Activated naive CD4-positive, alpha-beta T cell (primary cell): ENCODE data around the gene WFS1.

Source experiments
- DNase-seq, 4 experiments: peaks; one replicate each; lab custom pipeline; 2025; lab: John Stamatoyannopoulos, UW

The WFS1 gene, protein sequence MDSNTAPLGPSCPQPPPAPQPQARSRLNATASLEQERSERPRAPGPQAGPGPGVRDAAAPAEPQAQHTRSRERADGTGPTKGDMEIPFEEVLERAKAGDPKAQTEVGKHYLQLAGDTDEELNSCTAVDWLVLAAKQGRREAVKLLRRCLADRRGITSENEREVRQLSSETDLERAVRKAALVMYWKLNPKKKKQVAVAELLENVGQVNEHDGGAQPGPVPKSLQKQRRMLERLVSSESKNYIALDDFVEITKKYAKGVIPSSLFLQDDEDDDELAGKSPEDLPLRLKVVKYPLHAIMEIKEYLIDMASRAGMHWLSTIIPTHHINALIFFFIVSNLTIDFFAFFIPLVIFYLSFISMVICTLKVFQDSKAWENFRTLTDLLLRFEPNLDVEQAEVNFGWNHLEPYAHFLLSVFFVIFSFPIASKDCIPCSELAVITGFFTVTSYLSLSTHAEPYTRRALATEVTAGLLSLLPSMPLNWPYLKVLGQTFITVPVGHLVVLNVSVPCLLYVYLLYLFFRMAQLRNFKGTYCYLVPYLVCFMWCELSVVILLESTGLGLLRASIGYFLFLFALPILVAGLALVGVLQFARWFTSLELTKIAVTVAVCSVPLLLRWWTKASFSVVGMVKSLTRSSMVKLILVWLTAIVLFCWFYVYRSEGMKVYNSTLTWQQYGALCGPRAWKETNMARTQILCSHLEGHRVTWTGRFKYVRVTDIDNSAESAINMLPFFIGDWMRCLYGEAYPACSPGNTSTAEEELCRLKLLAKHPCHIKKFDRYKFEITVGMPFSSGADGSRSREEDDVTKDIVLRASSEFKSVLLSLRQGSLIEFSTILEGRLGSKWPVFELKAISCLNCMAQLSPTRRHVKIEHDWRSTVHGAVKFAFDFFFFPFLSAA

DNA sequence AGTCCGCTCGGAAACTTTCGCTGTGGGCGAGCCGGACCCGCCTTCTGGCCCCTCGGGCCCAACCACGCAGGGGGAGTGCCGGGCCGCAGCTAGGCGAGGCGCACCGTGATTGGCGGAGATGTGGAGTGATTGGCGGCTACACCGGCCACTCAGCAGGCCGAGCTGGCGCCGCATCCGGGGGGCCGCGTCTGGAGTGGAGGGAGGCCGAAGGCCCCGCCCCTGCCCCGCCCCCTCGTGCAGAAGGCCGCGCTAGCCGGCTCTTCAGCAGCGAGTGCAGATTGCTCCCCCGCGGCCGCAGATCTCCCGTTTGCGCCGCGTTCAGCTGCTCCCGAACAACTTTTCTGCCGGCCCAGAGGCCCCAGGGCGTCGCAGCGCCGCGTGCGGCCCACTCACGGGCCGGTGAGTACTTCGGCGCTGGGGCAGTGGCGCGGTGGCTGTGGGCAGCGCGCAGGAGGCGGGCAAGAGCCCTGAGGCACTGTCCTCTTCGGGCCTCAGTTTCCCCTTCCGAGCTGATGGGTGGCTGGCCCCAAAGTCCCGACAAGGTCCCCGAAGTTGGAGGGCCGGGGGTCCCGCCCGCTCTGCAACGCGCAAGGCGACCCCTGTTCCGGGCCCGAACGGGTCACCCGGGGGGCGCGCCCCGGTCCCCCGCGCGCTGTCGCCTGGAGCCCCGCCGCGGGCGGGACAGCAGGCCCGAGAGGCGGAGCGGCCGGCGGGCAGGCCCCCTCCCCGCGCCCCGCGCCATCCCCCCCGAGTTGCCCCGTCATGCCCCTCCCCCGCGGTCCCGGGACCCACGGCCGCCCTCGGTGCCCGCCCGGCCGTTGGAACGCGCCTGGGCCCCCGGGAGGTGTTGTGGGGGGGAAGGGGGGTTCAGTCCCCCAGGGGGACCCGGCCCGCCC is at the start of gene WFS1:
Gene WFS1, plus strand, starts transcription at position 235 of the 896 bp plus-strand sequence. CDS start 7,606 bp downstream, outside the sequence.
- peak; percentile 89 to 96 (median 94) for DNase-seq

DNA sequence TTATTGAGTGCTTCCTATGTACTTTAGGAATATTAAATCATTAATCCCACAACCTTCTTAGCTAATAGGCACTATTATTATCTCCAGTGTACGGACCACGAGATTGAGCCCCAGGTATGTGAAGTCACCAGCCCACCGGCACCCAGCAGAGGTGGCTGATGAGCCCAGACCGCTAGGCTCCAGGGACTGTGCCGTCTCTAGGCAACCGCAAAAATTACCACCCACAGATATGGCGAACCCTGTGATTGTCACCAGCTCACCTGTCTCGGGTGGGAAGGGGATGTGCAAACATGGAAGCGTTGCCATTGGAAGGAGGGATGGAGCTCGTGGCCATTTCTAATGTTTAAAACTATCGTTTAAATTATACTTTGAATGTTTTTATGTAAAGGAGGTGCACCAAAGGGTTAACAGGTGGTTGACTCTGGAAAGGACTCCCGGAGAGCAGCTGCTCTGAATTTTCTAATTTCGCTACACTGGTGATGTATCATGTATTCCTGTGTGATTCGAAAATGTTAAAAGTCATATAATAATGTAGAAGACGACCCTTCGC is 48.3 kb upstream of the WFS1 start:
- no peak for DNase-seq

DNA sequence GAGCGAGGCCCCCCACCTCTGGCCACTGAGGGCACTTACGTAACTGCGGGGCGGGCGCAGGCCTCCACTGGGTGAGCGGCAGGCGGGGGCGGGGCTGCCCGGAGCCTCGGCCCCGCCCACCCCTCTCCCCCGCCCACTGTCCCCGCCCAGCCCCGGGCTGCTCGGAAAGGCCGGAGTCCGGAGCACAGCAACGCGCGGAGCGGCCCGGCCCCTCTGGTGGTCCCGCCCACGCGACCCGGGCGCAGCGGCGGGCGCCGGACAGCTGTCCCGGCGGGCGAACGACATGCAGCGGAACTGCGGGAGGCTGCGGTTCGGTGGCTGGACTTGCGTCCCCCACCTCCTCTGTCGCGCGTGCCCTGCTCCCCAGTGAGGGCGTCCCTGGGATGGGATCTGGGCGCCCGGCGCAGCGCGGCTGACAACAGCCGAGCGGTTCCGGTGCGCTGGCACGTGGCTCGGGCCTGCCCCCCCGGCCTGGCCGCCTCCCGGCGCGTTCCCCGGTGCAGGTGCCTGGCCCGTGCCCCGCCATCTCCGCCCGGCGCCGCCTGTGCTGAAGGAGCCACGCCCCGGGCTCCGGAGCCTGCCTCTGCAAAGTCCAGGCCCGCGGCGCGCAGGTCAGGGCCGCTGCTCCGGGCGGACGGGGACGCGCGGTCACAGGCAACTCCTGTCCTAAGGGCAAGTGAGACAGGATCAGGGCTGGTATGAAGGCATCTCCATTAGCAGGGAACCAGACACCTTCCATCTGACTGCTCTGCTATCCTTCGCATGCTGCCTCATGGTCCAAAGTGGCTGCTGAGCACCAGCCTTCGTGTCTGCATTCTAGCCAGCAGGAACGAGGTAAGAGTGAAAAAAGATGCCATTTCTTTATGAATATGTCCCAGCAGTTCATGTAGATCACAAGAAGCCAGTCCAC is 47.5 kb upstream of the WFS1 start:
- DNase-seq = no peak

DNA sequence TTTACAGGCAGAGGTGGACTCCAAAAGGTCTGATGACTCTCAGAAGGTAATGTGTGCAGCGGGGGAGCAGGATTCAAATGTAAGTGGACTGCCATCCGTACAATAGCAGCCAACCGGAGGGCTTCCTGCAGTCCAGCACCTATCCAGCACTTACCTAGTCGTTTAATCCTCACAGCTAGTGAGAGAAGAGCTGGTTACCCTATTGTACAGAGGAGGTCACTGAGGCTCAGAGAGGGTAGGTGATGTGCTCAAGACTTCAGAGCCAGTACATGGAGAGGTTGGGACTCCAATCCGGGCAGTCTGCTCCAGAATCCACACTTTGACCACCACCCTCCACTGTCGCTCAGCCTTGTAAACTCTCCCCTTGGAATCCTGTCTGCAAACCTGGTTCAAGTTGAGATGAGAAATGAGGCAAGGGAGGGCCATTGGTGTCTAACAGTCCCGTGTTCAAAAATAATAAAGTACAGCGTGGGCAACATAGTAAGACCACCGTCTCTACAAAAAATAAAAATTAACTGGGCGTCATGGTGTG is 46.8 kb upstream of the WFS1 start:
- DNase-seq = no peak

DNA sequence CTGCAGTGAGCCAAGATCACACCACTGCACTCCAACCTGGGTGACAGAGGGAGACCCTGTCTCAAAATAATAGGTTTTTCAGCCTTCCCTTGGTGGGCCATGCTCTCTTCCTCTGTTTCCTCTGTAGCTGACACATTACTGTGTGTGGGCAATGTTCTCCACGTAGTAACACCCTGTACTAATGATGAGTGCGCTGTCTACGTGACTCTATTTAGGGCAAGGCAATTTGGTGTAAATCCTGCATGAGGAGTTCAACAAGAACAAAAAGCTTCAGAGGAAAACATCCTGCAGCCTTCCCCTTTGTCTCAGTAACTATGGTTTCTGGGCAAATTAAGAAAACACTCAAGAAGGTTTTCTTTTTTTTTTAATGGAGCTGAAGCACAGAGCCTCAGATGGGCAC is 44.9 kb upstream of the WFS1 start:
- DNase-seq = no peak

DNA sequence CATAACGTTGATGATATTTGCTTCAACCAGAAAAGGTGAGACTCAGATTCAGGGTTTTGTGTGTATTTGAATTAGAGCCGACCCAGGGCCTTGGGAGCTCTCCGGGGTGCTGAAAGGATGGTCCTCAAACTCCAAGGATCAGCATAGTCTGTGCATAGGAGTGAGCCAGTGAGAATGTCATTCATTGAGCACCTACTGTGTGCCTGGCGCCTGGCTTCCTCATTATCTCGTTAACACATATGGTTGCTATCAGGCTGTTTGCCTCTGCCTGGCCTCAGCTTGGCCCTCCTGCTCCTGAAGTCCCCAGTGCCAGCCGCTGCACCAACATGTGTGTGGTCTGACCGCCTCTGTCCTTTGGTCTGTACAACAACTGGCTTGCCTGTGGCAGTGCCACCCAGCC is 44.2 kb upstream of the WFS1 start:
- DNase-seq = no peak

DNA sequence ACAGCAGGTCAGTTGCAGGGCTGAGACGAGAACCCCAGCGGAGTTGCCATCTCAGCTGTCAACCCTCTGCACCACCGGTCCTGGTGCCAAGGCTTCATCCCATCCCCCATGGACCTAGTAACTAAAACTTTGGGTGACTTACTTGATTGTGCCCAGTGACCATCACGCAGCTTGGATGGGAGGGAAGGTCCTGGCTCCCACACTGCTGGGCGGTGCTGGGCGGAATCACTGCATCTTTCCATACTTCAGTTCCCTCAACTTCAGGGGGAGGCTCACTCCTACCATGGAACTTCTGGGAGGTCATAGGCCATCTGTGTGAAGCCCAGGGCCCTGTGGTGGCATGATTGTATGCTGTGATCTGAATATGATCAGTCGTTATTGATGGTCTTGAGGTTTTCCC is 43.1 kb upstream of the WFS1 start:
- no peak for DNase-seq

DNA sequence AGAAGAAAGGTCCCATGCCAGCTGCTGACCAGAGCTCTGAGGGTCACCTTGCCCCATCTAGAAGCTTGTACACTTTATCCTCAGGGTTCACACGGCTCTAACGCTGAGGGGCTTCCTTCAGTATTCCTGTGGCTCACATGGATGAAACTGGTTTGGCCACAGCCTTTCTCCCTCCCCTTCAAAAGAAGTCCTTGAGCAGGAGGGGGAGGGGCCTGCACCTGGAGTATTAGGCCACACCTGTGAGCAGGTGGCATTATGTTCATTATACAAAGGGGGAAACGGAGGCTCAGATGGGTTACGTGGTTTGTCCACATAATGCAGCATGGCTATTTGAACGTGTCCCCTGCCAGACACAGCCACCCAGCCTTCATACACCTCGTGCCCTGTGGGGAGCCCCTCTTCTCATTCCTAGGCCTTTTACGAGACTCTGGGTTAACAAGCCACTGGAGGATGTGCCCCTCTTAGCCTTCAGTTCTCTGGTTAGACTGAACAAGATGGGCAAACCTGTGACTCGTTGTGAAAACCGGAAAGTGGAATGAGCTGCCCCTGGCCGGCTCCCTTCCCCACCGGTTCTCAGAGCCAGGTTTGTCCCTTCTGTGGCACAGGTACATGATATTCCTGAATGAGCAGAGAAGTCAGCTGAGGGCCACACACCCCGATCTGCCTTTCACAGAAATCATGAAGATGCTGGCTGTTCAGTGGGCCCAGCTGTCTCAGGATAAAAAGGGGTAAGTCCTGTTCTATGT is 42.1 kb upstream of the WFS1 start:
- no peak for DNase-seq

DNA sequence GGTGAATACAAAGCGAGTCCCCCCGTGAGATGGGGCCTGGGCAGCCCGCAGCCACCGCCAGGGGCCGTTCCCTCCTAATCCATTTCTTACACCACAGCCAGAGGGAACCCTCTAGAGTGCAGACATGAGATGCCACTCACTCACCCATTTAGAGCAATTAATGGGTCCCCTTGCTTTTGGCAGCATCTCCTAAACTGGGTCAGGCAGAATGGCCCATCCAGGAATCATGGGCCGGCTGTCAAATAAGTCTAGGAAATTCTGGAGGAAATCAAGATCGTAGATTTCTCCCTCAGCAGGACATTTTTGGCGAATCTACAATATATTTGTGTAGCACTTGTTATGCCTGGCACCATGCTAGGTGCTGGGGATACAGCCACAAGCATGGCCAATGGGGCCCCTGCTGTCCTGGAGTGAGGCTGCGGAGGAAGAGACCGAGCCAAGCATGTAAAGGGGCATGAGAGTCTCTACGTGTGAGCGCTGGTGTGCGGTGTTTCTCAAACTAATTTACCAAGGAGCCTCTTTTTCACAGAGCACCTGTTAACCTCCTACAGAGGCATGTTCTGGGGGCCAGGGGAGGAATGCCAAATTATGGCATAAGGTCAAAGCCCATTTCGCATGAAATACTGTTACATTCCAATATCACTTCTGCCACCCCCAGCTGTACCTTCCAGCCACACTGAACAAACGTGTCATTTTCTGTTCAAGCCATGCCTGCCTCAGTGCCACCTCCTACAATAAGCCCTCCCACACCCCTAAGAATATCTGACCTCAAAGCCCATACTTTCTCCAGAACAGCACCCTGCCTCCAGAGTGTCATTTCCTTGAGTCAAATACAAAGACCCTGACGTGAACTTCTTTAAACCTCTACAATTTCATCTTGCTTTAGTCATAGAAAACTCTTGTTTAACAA is 41.2 kb upstream of the WFS1 start:
- no peak for DNase-seq

DNA sequence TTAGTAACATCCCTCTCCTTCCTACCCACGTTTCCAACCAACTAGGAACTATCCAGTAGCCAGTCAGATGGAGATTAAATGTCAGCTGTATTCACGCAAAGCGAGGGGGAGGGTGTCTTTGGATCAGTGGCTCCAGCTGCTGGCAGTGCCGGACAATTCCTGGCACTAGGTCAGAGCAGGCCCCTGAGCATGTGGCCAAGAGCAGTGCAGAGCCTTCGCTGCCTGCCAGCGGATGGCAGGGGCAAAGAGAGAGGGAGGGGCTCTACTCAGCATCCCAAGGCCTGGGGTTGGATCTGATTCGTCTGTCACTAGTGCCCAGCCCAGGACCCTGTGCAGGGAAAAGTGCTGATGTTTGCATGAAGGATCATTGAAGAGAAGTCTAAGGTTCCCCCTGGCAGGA is 40.6 kb upstream of the WFS1 start:
- no peak for DNase-seq

DNA sequence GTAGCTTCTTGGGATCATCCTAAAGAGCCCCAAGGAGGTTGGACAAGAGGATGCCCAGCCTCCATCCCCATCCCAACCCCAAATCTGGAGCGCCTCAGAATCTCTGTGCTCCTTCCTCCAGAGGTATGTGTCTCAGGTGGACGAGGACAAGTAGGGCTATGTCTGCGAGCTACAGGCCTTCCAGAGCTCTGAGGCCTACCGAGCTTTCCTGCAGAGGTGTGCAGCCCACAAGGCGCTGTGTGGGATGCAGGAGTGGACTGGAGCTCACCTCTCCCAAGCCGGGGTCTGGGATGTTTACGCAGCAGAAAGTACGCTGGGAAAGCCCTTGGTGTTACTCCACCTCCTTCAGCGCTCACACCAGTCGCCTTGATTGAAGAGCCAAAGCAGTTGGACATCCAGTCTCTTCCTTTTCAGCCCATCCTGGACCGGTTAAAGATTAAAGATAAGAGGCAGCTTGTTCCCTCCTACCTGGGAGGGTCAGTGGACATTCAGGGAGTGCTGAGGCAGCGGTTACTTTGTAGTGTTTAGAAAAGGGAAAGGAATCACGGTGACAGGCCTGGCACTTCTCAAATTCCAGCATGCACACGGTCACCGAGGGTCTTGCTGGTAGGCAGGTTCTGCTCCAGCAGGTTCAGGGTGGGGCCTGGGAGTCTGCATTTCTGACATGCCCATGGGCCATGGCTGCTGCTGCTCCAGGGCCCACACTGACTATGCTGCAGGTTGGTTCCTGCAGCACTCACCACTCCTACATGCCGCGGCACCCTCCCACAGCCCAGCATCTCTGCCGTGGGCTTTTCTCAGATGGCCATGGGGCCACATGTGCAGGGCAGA is 39.8 kb upstream of the WFS1 start:
- DNase-seq = no peak

DNA sequence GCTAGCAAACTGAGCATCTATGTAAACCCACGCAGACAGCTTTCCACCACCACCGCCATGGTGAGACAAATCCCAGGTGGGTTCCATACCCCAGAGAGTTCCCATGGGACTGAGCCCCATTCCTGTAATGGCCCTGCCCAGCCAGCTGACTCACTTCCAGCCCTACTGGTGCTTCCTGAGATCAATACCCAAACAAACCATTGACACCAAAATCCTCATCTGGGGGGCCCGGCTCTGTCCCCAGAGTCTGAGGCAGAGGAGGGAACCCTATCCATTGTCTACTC is 39.2 kb upstream of the WFS1 start:
- DNase-seq = no peak

DNA sequence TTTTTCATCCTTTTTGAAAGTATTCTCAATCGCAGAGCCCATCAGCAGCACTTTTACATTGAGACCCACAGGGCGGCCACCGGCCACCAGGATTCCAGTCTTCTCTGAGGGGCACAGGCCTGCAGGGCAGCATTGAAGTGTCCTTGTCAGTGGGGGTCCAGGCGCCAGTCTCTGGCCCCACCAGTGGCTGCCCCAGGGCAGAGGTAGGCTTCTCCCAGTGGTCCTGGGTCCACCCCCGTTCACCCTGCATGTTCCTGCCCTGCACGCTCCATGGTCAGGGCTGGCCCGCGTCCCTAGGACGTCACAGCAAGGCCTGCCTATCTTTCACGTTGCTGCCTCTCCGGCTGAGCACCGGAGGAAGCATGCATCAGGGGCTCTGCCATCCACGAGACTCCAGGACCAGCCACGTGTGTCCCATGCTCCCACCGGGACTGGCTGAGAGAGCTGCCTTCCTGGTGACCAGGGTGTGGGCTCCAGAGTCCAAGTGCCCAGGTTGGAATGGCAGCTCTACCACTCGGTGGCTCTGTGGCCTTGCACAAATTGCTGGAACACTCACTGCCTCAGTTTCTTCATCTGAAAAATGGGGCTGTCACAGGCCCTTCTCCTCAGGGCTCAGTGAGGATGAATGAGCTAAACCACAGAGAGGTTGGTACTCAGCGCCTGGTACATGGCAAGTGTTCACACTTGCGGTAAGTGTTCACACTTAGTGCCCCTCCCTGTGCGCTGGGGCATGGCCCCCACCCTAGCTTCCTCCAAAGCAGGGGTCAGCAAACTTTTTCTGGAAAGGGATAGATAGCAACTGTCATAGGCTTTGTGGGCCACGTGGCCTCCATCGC is 38.6 kb upstream of the WFS1 start:
- DNase-seq = no peak

DNA sequence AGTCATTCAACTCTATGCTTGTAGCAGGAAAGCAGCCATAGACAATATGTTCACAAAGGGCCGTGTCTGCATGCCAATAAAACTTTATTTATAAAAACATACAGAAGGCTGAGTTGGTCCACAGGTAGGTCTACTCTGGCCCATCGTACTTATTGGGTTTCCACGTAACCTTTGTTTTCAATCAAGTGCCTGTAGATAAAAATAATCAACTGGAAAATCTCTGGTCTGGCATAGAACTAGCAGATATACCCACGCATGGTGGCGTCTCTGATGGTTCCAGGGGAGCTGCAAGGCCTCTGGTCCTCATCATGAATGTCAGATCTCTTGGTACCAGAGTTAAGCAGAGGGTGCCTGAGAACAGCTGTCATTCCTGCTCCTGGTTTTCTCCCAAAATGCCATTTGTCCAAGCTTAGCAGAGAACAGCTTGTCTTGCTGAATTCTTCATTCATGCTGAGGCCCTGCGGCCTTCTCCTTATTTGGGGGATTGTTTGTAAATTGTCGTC is 37.9 kb upstream of the WFS1 start:
- DNase-seq = no peak

DNA sequence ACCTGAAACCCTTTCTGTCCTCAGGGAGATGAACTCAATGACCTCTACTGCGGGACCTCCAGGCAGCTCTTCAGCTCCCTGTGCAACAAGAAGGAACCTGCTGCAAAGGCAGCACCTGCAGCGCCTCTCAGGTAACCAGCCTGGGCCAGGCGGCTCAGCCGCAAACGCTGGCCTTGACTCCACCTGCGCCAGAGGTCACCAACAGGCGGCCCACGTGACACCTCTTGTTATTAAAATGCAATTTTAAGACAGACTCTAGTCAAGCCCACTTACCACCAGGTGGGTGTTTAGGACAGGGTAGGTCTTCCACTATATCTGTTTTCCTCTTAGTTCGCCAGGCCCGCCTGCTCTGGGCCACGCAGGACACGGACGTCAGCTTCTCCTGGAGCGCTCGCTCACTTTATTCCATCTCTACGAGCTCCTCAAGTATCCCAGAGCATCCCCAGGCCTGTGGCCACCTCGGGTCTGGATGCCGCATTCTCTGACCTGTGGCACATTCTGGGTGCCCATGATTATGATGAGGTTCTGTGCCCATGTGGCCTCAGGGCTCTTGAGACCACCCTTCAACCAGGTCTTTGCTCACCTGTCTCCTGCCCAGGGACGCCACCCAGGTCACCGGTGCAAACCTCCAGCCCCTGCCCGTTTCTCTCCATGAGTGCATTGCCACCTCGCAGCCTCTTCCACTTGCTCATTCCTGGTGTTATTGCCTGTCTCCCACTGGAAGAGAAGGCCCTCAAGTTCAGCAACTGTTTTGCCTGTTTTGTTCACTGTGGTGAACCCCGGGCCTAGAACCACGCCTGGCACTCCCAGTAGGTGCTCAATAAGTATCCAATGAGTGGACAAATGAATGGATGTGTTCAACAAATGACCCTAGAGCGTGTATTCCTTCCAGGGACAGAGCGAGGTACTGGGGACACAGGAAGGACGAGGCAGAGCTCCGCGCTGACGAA is 36.5 kb upstream of the WFS1 start:
- no peak for DNase-seq

DNA sequence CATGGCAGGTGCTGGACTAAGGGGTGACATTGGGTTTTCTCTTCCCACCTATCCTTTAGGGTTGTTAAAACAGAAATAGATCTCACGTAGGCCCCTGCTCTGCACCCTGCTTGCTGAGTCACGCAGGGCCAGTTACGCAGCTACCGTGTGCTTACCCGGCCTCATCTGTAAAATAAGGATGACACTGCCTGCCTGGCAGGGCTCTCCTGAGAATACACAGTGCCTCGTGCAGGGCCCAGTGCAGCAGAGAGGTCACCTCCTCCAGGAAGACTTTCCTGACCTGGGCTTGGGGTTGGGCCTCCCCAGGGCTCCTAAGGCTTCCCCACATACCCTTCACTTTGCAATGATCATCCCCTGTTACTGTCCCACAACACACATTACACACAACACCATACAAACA is 35.7 kb upstream of the WFS1 start:
- DNase-seq = no peak
